ENCODE results near the gene COG5.

COG5 gene

GRCh38 chr7:107563775-107564552, at the start of gene COG5, which contains the start of gene DUS4L (continued):
- TF ChIP-seq ZFP69B (tag by site-specific recombination; IDR thresholded peaks at IDR 0.05) (0 out of 2 replicates have a peak, but pooled peaks have one; percentile 17), ZNF843 (tag by site-specific recombination; IDR thresholded peaks at IDR 0.05) (no peak; the same call in 1 of the 2 replicates), ZNF580 (tag by site-specific recombination; IDR thresholded peaks at IDR 0.05) (peak; percentile 55; the same call in 1 of the 2 replicates), ZNF664 (tag by site-specific recombination; IDR thresholded peaks at IDR 0.05) (no peak), BCL11B (tag by site-specific recombination; IDR thresholded peaks at IDR 0.05; ENCODE audit: low read depth) (no peak), KLF17 (tag by site-specific recombination; IDR thresholded peaks at IDR 0.05) (peak; percentile 83; the same call in 1 of the 2 replicates), ZSCAN4 (tag by site-specific recombination; IDR thresholded peaks at IDR 0.05) (no peak), ZNF121 (tag by site-specific recombination; IDR thresholded peaks at IDR 0.05) (no peak), PRDM4 (tag by site-specific recombination; IDR thresholded peaks at IDR 0.05) (no peak), ZSCAN30 (tag by site-specific recombination; IDR thresholded peaks at IDR 0.05) (peak; percentile 96), ZNF248 (tag by site-specific recombination; IDR thresholded peaks at IDR 0.05) (no peak), ZFP37 (tag by site-specific recombination; IDR thresholded peaks at IDR 0.05) (peak; percentile 61; the same call in 1 of the 2 replicates), KLF7 (tag by site-specific recombination; IDR thresholded peaks at IDR 0.05; ENCODE audit: borderline replicate concordance) (peak; percentile 85), ZEB2 (tag by site-specific recombination; IDR thresholded peaks at IDR 0.05) (peak; percentile 34; the same call in 1 of the 2 replicates), ZNF366 (tag by site-specific recombination; conservative IDR thresholded peaks at IDR 0.05) (peak; percentile 53; the same call in 1 of the 2 replicates), ZNF146 (tag by site-specific recombination; IDR thresholded peaks at IDR 0.05) (peak; percentile 3; the same call in 1 of the 2 replicates), ZNF391 (tag by site-specific recombination; IDR thresholded peaks at IDR 0.05; ENCODE audit: borderline replicate concordance, low read depth) (peak; percentile 80; the same call in 1 of the 2 replicates), ZNF221 (tag by site-specific recombination; IDR thresholded peaks at IDR 0.05; ENCODE audit: borderline replicate concordance) (no peak), ZBTB8A (tag by site-specific recombination; IDR thresholded peaks at IDR 0.05) (peak; percentile 94), EGR2 (tag by site-specific recombination; IDR thresholded peaks at IDR 0.05; ENCODE audit: low read depth) (peak; percentile 50; the same call in 1 of the 2 replicates), ZNF521 (tag by site-specific recombination; IDR thresholded peaks at IDR 0.05) (no peak)
- TF ChIP-seq, protein P1, sequence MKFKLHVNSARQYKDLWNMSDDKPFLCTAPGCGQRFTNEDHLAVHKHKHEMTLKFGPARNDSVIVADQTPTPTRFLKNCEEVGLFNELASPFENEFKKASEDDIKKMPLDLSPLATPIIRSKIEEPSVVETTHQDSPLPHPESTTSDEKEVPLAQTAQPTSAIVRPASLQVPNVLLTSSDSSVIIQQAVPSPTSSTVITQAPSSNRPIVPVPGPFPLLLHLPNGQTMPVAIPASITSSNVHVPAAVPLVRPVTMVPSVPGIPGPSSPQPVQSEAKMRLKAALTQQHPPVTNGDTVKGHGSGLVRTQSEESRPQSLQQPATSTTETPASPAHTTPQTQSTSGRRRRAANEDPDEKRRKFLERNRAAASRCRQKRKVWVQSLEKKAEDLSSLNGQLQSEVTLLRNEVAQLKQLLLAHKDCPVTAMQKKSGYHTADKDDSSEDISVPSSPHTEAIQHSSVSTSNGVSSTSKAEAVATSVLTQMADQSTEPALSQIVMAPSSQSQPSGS (tag by site-specific recombination; IDR thresholded peaks at IDR 0.05; ENCODE audit: low read depth) = peak; percentile 83
- TF ChIP-seq, protein P2, sequence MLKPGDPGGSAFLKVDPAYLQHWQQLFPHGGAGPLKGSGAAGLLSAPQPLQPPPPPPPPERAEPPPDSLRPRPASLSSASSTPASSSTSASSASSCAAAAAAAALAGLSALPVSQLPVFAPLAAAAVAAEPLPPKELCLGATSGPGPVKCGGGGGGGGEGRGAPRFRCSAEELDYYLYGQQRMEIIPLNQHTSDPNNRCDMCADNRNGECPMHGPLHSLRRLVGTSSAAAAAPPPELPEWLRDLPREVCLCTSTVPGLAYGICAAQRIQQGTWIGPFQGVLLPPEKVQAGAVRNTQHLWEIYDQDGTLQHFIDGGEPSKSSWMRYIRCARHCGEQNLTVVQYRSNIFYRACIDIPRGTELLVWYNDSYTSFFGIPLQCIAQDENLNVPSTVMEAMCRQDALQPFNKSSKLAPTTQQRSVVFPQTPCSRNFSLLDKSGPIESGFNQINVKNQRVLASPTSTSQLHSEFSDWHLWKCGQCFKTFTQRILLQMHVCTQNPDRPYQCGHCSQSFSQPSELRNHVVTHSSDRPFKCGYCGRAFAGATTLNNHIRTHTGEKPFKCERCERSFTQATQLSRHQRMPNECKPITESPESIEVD (tag by site-specific recombination; IDR thresholded peaks at IDR 0.05) = no peak; the same call in 1 of the 2 replicates
- TF ChIP-seq, protein P3, sequence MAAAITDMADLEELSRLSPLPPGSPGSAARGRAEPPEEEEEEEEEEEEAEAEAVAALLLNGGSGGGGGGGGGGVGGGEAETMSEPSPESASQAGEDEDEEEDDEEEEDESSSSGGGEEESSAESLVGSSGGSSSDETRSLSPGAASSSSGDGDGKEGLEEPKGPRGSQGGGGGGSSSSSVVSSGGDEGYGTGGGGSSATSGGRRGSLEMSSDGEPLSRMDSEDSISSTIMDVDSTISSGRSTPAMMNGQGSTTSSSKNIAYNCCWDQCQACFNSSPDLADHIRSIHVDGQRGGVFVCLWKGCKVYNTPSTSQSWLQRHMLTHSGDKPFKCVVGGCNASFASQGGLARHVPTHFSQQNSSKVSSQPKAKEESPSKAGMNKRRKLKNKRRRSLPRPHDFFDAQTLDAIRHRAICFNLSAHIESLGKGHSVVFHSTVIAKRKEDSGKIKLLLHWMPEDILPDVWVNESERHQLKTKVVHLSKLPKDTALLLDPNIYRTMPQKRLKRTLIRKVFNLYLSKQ (tag by site-specific recombination; IDR thresholded peaks at IDR 0.05; ENCODE audit: borderline replicate concordance) = no peak
- TF ChIP-seq, protein P4, sequence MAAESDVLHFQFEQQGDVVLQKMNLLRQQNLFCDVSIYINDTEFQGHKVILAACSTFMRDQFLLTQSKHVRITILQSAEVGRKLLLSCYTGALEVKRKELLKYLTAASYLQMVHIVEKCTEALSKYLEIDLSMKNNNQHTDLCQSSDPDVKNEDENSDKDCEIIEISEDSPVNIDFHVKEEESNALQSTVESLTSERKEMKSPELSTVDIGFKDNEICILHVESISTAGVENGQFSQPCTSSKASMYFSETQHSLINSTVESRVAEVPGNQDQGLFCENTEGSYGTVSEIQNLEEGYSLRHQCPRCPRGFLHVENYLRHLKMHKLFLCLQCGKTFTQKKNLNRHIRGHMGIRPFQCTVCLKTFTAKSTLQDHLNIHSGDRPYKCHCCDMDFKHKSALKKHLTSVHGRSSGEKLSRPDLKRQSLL (tag by site-specific recombination; IDR thresholded peaks at IDR 0.05) = 0 out of 2 replicates have a peak, but pooled peaks have one; percentile 52
- TF ChIP-seq, protein P5, sequence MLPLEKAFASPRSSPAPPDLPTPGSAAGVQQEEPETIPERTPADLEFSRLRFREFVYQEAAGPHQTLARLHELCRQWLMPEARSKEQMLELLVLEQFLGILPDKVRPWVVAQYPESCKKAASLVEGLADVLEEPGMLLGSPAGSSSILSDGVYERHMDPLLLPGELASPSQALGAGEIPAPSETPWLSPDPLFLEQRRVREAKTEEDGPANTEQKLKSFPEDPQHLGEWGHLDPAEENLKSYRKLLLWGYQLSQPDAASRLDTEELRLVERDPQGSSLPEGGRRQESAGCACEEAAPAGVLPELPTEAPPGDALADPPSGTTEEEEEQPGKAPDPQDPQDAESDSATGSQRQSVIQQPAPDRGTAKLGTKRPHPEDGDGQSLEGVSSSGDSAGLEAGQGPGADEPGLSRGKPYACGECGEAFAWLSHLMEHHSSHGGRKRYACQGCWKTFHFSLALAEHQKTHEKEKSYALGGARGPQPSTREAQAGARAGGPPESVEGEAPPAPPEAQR (tag by site-specific recombination; IDR thresholded peaks at IDR 0.05) = no peak

All from HEK293 (cell line).